Stimulated activated CD4-positive, alpha-beta T cell treated with anti-CD3 and anti-CD28 coated beads, Interleukin-2, amount 100 ng/mL, for 24 hours (primary cell): ENCODE data around the gene KAT8.

Experiments
- DNase-seq, 2 donors: peaks; one replicate each; pipeline ENCODE4 v3.0.0-alpha.2; 2020

Gene KAT8

GRCh38 chr16:31108035-31108793 lies 9.2 kb upstream of the KAT8 start, which contains the start of gene BCKDK:
BCKDK (plus strand) TSS chr16:31108386; CDS start chr16:31109224, 838 bp downstream.
- peak; percentile 78 to 86 for DNase-seq

GRCh38 chr16:31108794-31109558 lies 8.5 kb upstream of the KAT8 start:
- no peak for DNase-seq

- DNase-seq = no peak
Observed at GRCh38 chr16:31109622-31110021, 7.8 kb upstream of the KAT8 start.

GRCh38 chr16:31110106-31111034 lies 7.1 kb upstream of the KAT8 start:
- no peak for DNase-seq

GRCh38 chr16:31111881-31112466 lies 5.5 kb upstream of the KAT8 start:
- DNase-seq = no peak

- DNase-seq = no peak
Observed at GRCh38 chr16:31112711-31113110, 4.8 kb upstream of the KAT8 start.

- no peak for DNase-seq
Observed at GRCh38 chr16:31113121-31114120, 4.0 kb upstream of the KAT8 start.

GRCh38 chr16:31114468-31114867 lies 3.0 kb upstream of the KAT8 start:
- no peak for DNase-seq

GRCh38 chr16:31118223-31119155 lies 1.0 kb downstream of the KAT8 start:
- DNase-seq = no peak

GRCh38 chr16:31120129-31120528 lies 2.7 kb downstream of the KAT8 start:
- no peak for DNase-seq

GRCh38 chr16:31125844-31126243 lies 8.4 kb downstream of the KAT8 start:
- no peak for DNase-seq

- DNase-seq = no peak
Observed at GRCh38 chr16:31127182-31127581, 9.7 kb downstream of the KAT8 start.

- no peak for DNase-seq
Observed at GRCh38 chr16:31128711-31129567, 11.5 kb downstream of the KAT8 start.

GRCh38 chr16:31129568-31130335 lies 12.3 kb downstream of the KAT8 start:
- no peak for DNase-seq

GRCh38 chr16:31130336-31130891 lies 12.9 kb downstream of the KAT8 start:
- DNase-seq = no peak

- no peak for DNase-seq
Observed at GRCh38 chr16:31130899-31131298, 13.4 kb downstream of the KAT8 start.

GRCh38 chr16:31131416-31131815 lies 14.0 kb downstream of the KAT8 start:
- no peak for DNase-seq

- no peak for DNase-seq
Observed at GRCh38 chr16:31131841-31132271, 14.4 kb downstream of the KAT8 start.
